COR-L47 (cell line): ENCODE results near the gene PABPC4L.
"Not testable (repeated sequence)": the region's sequence is repeated elsewhere in the genome, so short reads cannot be mapped to it uniquely, and the experiment has no call there.

Experiments
- DNase-seq: peaks from one replicate; lab custom pipeline; 2025; lab: John Stamatoyannopoulos, UW

The PABPC4L gene

GRCh38 chr4:134201216-134202161, at the start of gene PABPC4L:
TSS of gene PABPC4L (minus strand) at chr4:134201789. CDS start at chr4:134201019, 770 bp downstream.
- no peak for DNase-seq

DNA sequence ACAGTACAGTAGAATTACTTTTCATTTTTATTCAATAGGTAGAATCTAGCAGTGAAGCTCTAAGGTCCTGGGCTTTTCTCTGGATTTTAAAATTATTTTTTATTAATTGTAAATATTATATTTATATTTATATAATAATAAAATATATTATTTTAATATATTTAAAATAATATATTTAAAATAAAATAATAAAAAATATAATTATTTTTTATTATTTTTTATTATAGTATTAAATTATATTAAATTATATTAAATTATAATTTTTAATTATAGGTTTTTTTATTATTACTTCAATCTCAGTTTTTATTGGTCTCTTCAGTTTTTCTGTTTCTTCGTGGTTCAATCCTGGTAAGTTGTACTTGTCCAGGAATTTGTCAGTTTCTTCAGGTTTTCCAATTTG, 49.7 kb upstream of the PABPC4L start:
- DNase-seq: no peak

GRCh38 chr4:134243742-134244713, 42.4 kb upstream of the PABPC4L start:
- peak; percentile 1 for DNase-seq

DNA sequence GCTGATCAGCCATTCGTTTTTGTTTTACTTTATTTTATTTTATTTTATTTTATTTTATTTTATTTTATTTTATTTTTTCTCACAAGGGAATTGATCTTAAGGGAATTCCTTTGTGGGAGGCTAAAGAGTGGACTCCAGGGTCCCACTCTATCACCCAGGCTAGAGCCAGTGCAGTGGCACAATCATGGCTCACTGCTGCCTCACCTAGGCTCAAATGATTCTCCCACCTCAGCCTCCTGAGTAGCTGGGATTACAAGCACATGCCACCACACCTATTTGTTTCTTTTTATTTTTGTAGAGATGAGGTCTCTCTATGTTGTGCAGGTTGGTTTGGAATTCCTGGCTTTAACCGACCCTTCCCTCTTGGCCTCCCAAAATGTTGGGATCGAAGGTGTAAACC, 17.5 kb upstream of the PABPC4L start:
- no peak for DNase-seq

GRCh38 chr4:134216411-134216810, 14.8 kb upstream of the PABPC4L start:
- DNase-seq: no peak

- DNase-seq: no peak
Measured at GRCh38 chr4:134215620-134216344, 14.2 kb upstream of the PABPC4L start.

DNA sequence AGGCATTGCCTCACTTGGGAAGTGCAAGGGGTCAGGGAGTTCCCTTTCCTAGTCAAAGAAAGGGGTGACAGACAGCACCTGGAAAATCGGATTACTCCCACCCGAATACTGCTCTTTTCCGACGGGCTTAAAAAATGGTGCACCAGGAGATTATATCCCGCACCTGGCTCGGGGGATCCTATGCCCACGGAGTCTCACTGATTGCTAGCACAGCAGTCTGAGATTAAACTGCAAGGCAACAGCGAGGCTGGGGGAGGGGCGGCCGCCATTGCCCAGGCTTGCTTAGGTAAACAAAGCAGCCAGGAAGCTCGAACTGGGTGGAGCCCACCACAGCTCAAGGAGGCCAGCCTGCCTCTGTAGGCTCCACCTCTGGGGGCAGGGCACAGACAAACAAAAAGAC, 6.4 kb upstream of the PABPC4L start:
- DNase-seq: not testable (repeated sequence)

GRCh38 chr4:134202166-134202956, 772 bp upstream of the PABPC4L start:
- peak; percentile 32 for DNase-seq

- DNase-seq: no peak
Measured at GRCh38 chr4:134200811-134201215, 776 bp downstream of the PABPC4L start.

- no peak for DNase-seq
Measured at GRCh38 chr4:134189949-134190348, 11.6 kb downstream of the PABPC4L start.

- no peak for DNase-seq
Measured at GRCh38 chr4:134189480-134189879, 12.1 kb downstream of the PABPC4L start.

- no peak for DNase-seq
Measured at GRCh38 chr4:134178706-134179105, 22.9 kb downstream of the PABPC4L start.

GRCh38 chr4:134174271-134174670, 27.3 kb downstream of the PABPC4L start:
- DNase-seq: no peak

DNA sequence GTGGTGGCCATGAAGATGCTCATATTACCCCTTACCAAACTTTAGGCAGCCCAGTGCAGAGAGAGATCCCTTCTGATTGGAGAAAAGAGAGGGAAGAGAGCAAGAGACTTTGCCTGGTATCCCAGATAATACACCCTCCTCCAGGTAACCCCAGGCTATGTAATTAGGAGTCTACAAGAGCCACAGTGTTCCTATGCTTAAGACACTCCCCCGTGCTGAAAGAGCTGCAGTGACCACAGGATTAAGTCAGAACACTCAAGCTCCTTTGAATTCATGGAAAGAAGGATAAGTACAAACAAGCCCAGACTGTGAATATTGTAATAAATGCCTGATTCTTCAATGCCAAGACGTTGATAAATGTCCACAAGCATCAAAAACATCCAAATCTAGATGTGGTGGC, 41.4 kb downstream of the PABPC4L start:
- no peak for DNase-seq

DNA sequence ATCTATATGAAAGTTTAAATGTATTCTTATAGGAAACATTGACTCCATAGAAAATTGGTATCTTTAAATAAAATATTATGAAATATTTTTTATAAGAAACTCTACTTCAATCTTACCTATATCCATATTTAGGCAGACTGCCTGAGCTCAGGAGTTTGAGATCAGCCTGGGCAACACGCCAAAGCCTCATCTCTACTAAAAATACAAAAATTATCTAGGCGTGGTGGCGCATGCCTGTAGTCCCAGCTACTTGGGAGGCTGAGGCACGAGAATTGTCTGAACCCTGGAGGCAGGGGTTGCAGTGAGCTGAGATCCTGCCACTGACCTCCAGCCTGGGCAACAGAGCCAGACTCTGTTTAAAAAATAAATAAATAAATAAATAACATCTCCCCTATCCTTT, 47.5 kb downstream of the PABPC4L start:
- DNase-seq: no peak

DNA sequence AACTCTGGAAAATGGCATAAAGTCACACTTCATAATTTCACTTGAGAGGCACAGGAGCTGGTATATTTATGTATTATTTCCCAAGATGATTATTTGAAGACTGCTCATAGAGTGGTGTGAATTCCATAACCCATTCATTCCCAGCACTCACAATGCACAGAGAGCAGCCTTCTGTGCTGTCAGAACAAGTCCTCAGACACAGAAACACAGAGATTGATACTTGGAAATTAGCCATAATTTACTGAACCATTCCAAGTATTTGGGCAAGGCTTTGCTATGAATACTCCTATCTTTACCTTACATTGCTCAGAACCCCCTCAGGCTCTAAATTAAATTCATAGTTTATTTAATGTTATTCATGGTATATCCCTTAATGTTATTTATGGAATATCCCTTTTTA, 53.6 kb downstream of the PABPC4L start:
- DNase-seq: no peak
